Prostate gland (tissue), 2 donors: Measurements from ENCODE around the gene RNF26. TPM values are rescaled to one million over a fixed set of nuclear protein-coding genes. Genes with fewer than 3 reads are reported as not detected.

Experiments used
- DNase-seq: peaks from one replicate; pipeline ENCODE4 v3.0.0-alpha.2; 2019; ENCODE audit warnings: low spot score
- H3K27ac ChIP-seq, 2 donors: fragments of 200-600 bp; sonication (generic); 2 replicates each; pipeline ENCODE4 v1.5.1; 2017 to 2019
- H3K27me3 ChIP-seq: fragments of 200-600 bp; sonication (generic); replicated peaks from 2 replicates; pipeline ENCODE4 v1.5.1; 2019; ENCODE audit not compliant: insufficient read depth
- H3K36me3 ChIP-seq, 2 donors: fragments of 200-600 bp; sonication (generic); 1 replicate in 1 of 2; 2 replicates in 1 of 2; pipeline versions ENCODE4 v1.5.1 to v1.8.1; 2017 to 2019
- H3K4me1 ChIP-seq: fragments of 200-600 bp; sonication (generic); replicated peaks from 2 replicates; pipeline ENCODE4 v1.5.1; 2019
- H3K4me3 ChIP-seq, 2 donors: fragments of 200-600 bp; sonication (generic); 2 replicates each; pipeline ENCODE4 v1.5.1; 2017 to 2019
- H3K9me3 ChIP-seq: fragments of 200-600 bp; sonication (generic); 2 replicates; pipeline ENCODE4 v1.5.1; 2017
- POLR2A ChIP-seq: fragments of 450-650 bp; IDR thresholded peaks from one replicate; pipeline ENCODE4 v1.6.1; 2016; ENCODE audit warnings: antibody characterized with exemption, mild to moderate bottlenecking
- POLR2AphosphoS5 ChIP-seq: sonication (generic); formaldehyde crosslinking; IDR thresholded peaks from one replicate; pipeline ENCODE4 v1.6.1; 2017; ENCODE audit warnings: antibody characterized with exemption
- WGBS: methylation state at CpG from one replicate; pipeline ENCODE4 v1.1.5; 2018; 5-methylcytosine and 5-hydroxymethylcytosine counted together
- intact Hi-C: fragments of 100-400 bp; cut with DNase I; formaldehyde crosslinking; loops from one replicate; pipeline ENCODE4 v1.14.2; 2022
- total RNA-seq, 2 donors: library from RNA; depleted of rRNA; stranded (reverse); fragments of >200 nt; gene quantifications; one replicate each; pipeline ENCODE4 v1.1.0, GENCODE V29; 2016
- TF ChIP-seq, protein P1 (sequence below), 4 experiments: fragments of 200-600 bp in 2 of 4; fragments of 450-650 bp in 2 of 4; sonication (generic) in 2 of 4; IDR thresholded peaks; 1 replicate in 3 of 4; 2 replicates in 1 of 4; pipeline ENCODE4 v1.5.1; 2016 to 2019; ENCODE audit warnings: antibody characterized with exemption in 4 of 4, mild to moderate bottlenecking in 2 of 4, moderate library complexity in 2 of 4

RNF26 gene
- total RNA-seq, 2 donors from 2014 or later, result 17.6 to 34.2 TPM

DNA sequence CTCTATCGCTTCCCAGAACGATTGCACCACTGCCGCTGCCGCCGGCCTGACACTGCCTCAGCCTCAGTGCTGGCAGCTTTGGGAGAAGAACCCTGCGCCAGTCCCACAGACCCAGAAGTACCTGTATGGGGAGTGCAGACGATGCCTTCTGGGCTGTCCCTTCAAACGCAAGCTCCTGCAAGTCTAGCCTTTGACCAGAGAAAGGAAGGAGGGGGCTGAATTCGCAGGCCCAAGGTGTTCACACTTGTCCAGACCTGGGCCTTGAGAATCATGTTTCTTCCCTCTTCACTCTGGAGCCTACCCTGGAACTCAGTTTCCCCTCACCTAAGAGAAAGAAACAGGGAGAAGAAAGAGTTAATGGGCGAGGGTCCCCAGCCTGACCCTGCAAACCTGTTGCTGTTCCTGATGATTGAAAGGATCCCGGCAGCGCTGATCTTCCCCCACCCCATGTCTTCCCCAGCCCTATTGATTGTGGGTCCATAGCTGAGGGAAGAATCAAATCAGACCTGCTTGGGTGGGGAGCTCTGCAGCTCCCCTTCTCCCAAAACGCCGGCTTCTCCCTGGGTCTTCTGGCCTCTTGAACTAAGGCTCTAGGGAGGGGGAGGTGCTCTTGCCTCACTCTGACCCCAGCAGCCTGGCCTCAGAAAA lies 16.6 kb upstream of the RNF26 start:
- DNase-seq, result no peak
- Histone ChIP-seq H3K36me3 (no peaks in the 10 kb centered on the region), H3K27ac (peak overlapping the region; percentile 65 to 81), H3K4me3 (peak overlapping the region in 1 of 2 donors; percentile 28), H3K4me1 (no peaks in the 10 kb centered on the region), H3K27me3 (peaks cover 7% of the 10 kb centered on the region), H3K9me3 (no peaks in the 10 kb centered on the region)
- intact Hi-C loops, result loop anchor here (2.0 kb wide), 1 partner anchor 57 kb away; no protein-coding TSS in a partner anchor
- WGBS, result 46% methylated on average over 14 of the region's 14 CpGs
- TF ChIP-seq POLR2A, result no peak
- TF ChIP-seq, protein P1, sequence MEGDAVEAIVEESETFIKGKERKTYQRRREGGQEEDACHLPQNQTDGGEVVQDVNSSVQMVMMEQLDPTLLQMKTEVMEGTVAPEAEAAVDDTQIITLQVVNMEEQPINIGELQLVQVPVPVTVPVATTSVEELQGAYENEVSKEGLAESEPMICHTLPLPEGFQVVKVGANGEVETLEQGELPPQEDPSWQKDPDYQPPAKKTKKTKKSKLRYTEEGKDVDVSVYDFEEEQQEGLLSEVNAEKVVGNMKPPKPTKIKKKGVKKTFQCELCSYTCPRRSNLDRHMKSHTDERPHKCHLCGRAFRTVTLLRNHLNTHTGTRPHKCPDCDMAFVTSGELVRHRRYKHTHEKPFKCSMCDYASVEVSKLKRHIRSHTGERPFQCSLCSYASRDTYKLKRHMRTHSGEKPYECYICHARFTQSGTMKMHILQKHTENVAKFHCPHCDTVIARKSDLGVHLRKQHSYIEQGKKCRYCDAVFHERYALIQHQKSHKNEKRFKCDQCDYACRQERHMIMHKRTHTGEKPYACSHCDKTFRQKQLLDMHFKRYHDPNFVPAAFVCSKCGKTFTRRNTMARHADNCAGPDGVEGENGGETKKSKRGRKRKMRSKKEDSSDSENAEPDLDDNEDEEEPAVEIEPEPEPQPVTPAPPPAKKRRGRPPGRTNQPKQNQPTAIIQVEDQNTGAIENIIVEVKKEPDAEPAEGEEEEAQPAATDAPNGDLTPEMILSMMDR (IDR thresholded peaks at IDR 0.05), result no peak
- no peak for TF ChIP-seq POLR2AphosphoS5

DNA sequence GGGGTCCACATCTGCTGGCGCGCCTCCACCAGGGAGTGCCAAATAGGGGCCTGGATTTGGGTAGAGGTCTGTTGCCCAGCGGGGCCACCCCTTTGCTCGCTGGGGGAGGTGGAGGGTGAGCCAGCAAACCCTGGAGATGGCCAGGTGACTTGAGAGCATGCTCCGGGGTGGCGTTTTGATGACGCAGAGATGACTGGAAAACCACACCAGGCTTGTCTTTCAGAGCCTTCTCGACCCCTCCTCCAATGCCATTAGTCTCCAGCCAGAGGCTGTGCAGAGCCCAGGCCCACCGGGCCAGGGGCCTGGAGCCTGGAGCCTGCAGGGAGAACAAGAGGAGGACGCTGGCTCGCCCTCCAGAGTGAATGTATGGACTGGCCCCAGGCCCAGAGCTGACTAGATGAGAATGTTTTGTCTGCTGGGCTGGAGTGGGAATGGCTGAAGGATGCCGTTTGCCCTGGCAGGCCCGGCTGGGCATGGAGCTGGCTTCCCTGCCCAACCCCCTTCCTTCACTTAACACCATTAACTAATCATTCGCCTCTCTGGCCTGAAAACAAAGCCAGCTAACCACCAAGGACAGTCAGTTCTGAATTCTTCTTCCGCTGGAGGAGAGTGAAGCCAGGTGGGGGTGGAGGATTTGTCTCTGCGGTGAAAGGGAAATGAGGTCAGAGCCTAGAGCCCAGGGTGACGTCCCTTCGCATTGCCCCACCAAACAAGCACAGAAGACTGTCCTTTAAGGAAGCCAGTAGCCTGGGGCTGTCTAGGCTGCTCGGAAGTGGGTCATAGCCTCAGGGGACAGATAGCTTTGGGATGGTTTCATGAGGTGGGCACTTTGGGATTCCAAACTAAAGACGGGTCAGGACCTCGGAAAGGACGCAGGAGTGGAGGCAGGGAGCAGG lies 15.8 kb upstream of the RNF26 start:
- peak overlapping the region; percentile 71 to 81 for H3K27ac ChIP-seq
- no peaks in the 10 kb centered on the region for H3K9me3 ChIP-seq
- H3K27me3 ChIP-seq, result peaks cover 7% of the 10 kb centered on the region
- TF ChIP-seq, protein P1 (IDR thresholded peaks at IDR 0.05), result no peak
- TF ChIP-seq POLR2A, result no peak
- no peak for TF ChIP-seq POLR2AphosphoS5
- DNase-seq, result no peak
- no peaks in the 10 kb centered on the region for H3K36me3 ChIP-seq
- intact Hi-C loops, result no loop called here
- no peaks in the 10 kb centered on the region for H3K4me1 ChIP-seq
- no peak overlapping the region for H3K4me3 ChIP-seq
- WGBS, result 52% methylated on average over 22 of the region's 22 CpGs

DNA sequence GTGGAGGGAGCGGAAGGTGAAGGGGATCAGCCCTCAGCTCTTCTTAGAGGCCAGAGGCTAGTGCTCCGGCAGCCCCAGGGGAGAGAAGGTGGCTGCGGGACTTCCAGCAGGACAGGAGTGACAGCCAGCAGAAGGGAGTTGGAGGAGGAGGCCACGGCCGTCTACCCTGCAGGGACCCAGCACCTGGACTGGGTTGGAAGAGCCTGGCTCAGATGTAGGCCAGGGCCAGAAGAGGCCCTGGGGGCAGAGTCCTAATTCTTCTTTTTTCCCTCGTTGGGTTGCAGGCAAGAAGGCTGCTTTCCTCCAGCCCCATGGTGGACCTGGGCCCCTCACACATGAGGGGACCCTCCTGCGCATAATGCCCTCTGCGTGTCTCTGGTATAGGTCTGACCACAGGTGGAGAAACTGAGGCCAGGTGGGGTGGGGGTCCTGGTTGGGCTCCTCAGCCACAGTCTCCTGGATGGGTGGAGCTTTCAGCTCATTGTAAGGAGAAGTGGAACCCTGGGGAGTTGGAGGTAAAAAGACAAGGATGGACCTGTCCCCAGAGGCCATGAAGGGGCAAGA lies 15.1 kb upstream of the RNF26 start:
- Histone ChIP-seq H3K9me3 (no peaks in the 10 kb centered on the region), H3K36me3 (no peaks in the 10 kb centered on the region), H3K27me3 (peaks cover 7% of the 10 kb centered on the region), H3K4me1 (no peaks in the 10 kb centered on the region), H3K4me3 (no peak overlapping the region), H3K27ac (peak overlapping the region; percentile 71 to 81)
- intact Hi-C loops, result no loop called here
- DNase-seq, result no peak
- TF ChIP-seq POLR2A (no peak), POLR2AphosphoS5 (no peak)
- TF ChIP-seq, protein P1 (IDR thresholded peaks at IDR 0.05), result no peak
- 68% methylated on average over 8 of the region's 8 CpGs for WGBS

DNA sequence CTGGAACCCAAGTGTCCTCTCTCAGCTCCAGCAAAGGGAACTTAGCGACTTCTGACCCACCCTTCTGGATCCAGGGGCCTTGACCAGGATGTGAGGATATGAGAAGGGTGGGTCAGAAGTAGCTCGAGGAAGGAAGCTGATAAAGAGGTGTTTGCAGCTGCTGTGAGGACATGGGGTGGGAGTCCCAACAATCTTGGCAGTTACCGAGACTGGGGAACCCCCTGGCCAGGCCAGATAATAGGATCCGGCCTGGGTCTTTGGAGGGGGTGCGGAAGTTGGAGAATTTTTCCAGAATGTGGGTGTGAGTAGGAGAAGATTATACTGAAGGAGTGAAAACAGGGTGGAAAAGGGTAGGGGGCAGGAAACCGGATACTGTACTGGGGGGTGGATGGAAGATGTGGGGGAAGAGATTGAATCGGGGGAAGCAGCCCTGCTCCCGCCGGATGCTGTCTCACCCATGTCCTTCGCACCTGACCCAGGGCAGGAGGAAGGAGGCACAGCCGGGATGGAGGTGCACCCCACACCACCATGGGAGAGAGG lies 14.6 kb upstream of the RNF26 start:
- H3K4me3 ChIP-seq, result no peak overlapping the region
- intact Hi-C loops, result loop anchor here (5.0 kb wide), 2 partner anchors 112 to 217 kb away; partner anchors contain the start of genes CBL and DPAGT1
- TF ChIP-seq POLR2AphosphoS5, result no peak
- TF ChIP-seq POLR2A, result no peak
- TF ChIP-seq, protein P1 (IDR thresholded peaks at IDR 0.05), result no peak
- H3K27me3 ChIP-seq, result peaks cover 7% of the 10 kb centered on the region
- H3K27ac ChIP-seq, result peak overlapping the region; percentile 71 to 81
- H3K9me3 ChIP-seq, result no peaks in the 10 kb centered on the region
- 73% methylated on average over 11 of the region's 11 CpGs for WGBS
- H3K4me1 ChIP-seq, result no peaks in the 10 kb centered on the region
- H3K36me3 ChIP-seq, result no peaks in the 10 kb centered on the region
- no peak for DNase-seq
